IPS-15b (cell line): ENCODE results near the gene TMED3.
"Not testable (repeated sequence)": the region's sequence is repeated elsewhere in the genome, so short reads cannot be mapped to it uniquely, and the experiment has no call there.

Source experiments
- H3K27me3 ChIP-seq: one replicate; pipeline ENCODE4 v1.6.1; 2013; ENCODE audit warnings: low read length; ENCODE audit not compliant: control insufficient read depth, insufficient read depth
- H3K36me3 ChIP-seq: one replicate; pipeline ENCODE4 v1.6.1; 2013; ENCODE audit warnings: low read length; ENCODE audit not compliant: control insufficient read depth, insufficient read depth
- H3K4me1 ChIP-seq: one replicate; pipeline ENCODE4 v1.6.1; 2013; ENCODE audit warnings: mild to moderate bottlenecking, low read length; ENCODE audit not compliant: control insufficient read depth, insufficient read depth
- H3K4me3 ChIP-seq: one replicate; pipeline ENCODE4 v1.5.1; 2013; ENCODE audit warnings: low read depth, low read length
- H3K9ac ChIP-seq: one replicate; pipeline ENCODE4 v1.6.1; 2013; ENCODE audit warnings: low read depth, mild to moderate bottlenecking, low read length
- H3K9me3 ChIP-seq: one replicate; pipeline ENCODE4 v1.6.1; 2013; ENCODE audit warnings: mild to moderate bottlenecking, low read length; ENCODE audit not compliant: control insufficient read depth, insufficient read depth

TMED3 gene

DNA sequence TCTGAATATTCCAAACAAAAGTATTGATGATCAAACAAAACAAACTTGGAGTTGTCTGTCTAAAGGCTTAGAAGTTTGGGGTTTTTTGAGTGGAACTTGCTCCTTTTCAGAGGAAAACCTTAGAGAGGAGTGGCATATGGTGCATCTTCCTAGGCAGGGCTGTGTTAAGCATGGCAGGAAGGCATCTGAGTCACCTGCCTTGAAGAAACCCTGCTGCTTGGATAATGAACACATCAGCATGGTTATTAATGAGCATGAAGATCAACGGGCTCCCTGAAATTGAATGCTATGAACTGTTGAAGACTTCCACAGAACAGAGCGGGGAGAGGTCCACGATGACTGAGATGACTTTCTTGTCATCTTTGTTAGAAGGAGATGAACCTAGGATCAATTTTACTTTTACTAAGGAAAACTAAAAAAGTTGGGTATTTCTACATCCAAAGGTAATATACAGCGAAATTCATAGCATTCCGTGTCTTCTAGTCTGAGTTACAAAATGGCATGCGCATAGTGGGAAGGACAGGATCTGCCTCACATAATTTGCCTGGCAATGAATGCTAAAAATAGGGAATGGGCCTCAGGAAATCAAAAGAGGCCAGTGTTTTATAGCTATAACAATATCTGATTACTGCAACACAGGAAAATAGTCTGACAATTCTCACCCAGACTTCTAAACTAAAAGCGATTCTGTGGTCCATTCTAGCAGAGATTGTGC lies 11.6 kb upstream of the TMED3 start:
- Histone ChIP-seq H3K9ac (no peak overlapping the region), H3K4me1 (no peaks in the 10 kb centered on the region), H3K4me3 (no peak overlapping the region), H3K9me3 (no peaks in the 10 kb centered on the region), H3K27me3 (peaks cover 21% of the 10 kb centered on the region), H3K36me3 (no peaks in the 10 kb centered on the region)

DNA sequence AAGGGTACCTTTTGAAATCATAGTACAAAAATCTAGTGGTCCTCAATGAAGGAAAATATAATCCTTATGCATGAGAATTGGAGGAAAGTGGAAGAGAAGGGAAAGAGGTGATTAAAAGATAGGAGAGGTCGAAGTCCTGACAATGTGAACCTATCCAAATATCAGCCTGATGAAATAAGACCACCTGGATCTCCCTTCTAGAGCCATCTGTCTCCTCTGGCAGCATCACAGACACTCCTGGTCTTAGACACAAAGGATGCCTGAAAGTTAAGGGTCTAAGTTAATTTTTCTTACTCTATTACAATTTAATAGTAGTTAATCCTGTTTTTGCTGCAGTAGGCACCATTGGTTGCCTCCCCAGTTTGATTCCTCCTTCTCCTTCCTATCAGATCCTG lies 11.1 kb upstream of the TMED3 start:
- Histone ChIP-seq H3K36me3 (no peaks in the 10 kb centered on the region), H3K4me3 (no peak overlapping the region), H3K9me3 (no peaks in the 10 kb centered on the region), H3K27me3 (peaks cover 24% of the 10 kb centered on the region), H3K4me1 (no peaks in the 10 kb centered on the region), H3K9ac (no peak overlapping the region)

DNA sequence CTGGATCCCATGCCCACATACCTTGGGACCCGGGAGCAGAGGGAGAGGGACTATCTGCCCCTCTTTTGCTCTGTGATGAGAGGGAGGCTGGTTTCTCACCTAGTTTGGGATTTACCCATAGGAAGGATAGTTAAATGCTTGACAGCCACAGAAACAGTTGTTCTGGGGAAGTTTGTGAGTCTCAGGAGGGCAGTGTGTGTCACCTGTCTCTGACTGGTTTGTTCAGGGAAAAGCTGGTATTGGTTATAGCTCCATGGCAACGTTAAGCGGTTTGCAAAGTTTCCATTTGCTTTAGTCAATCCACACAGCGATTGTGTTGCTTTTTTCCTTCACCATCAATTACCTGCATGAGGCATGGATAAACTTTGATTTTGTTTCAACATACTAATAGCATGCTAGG lies 3.7 kb upstream of the TMED3 start:
- no peak overlapping the region for H3K4me3 ChIP-seq
- peaks cover 3% of the 10 kb centered on the region for H3K4me1 ChIP-seq
- H3K27me3 ChIP-seq = peaks cover 55% of the 10 kb centered on the region
- H3K9me3 ChIP-seq = no peaks in the 10 kb centered on the region
- H3K36me3 ChIP-seq = no peaks in the 10 kb centered on the region
- no peak overlapping the region for H3K9ac ChIP-seq

DNA sequence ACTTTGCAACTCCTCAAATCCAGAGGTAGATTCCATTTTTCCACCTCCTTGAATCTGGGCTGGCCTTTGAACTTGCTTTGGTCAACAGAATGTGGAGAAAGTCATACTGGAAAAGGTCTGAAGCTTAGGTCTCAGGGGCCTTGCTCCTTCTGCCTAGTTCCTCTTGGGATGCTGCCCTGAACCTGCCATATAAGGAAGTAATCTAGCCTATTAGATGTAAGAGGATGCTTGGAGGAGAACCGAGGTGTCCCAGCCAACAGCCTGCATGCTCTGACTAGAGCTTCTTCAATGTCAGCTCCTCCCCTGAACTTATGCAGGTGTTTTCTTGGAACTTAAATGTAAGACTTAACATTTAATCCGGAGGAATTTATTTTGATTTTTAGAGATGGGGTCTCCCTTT lies 2.0 kb upstream of the TMED3 start:
- Histone ChIP-seq H3K27me3 (peaks cover 51% of the 10 kb centered on the region), H3K4me1 (peaks cover 4% of the 10 kb centered on the region), H3K9me3 (no peaks in the 10 kb centered on the region)

DNA sequence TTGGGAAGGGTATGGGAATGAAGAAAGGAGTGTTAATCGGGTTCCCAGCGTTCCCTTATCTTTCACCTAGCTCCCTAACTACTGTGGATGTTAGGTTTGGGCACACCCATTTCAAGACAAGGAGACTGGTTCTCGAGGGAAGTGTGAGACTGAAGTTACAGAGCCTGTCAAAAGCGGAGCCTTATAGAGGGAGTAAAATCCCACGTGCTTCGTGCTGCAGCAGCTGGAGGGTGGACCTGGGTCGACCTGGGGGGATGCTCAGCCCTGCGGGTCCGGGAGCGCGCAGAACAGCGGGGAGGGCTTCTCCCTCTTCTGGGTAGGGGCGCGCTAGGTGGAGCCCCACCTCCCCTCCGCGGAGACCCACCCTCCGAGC lies 314 bp upstream of the TMED3 start:
- Histone ChIP-seq H3K9me3 (no peaks in the 10 kb centered on the region), H3K36me3 (peaks cover 17% of the 10 kb centered on the region), H3K4me1 (peaks cover 4% of the 10 kb centered on the region), H3K9ac (no peak overlapping the region), H3K4me3 (peak overlapping the region; percentile 75), H3K27me3 (peaks cover 40% of the 10 kb centered on the region)

More for the DNA sequence above, 2.0 kb upstream of the TMED3 start:
- Histone ChIP-seq H3K36me3 (peaks cover 1% of the 10 kb centered on the region), H3K9ac (no peak overlapping the region), H3K4me3 (no peak overlapping the region)

DNA sequence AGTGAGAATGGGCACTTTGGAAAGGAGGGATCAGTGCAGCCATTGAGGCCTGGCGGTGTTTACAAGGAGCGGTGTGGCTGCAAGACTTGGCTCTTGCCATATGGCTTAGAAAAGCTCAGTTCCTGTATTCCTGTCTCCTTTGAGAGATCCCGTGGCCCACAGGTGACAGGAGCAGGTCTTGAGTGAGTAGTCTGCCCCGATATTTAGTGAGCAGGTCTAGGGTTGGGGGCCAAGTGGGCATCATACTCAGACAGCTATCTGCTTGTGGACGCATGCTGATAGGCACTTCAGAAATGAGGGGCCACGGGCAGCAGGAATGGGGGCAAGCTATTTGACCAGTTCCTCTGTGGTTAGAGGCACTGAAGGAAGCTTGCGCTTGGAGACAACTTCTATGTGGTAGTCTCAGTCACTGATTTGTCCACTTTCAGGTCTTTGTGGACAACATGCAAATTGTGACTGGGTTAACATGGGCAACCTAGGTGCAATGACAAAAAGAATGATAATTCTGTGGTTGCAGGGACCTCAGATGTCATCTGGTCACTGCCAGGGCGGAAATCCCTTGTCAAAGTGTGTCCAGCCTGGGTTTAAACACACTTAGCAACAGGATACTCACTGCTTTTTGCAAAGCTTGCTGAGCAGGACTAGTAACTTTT lies 1.1 kb downstream of the TMED3 start:
- Histone ChIP-seq H3K4me1 (peaks cover 4% of the 10 kb centered on the region), H3K9ac (peak overlapping the region; percentile 89), H3K27me3 (peaks cover 34% of the 10 kb centered on the region), H3K4me3 (peak overlapping the region; percentile 96), H3K36me3 (peaks cover 31% of the 10 kb centered on the region), H3K9me3 (no peaks in the 10 kb centered on the region)

DNA sequence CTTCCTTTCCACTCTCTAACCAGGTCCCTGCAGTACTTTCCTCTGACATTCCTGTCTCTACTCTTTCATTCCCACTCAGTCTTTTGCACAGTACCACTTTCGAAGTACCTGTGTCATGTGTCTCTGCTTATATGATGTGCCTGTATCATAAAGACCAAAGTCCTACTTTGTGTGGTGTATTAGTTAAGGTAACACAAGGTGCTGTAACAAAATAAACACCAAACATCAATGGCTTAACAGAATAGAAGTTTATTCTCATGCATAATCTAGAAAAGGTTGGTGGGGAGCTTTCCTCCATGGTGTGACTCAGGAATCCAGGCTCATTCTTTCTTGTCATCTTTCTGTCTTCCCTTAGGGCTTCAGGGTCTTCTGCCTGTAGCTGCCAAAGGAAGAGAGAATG lies 3.3 kb downstream of the TMED3 start:
- Histone ChIP-seq H3K4me1 (peaks cover 4% of the 10 kb centered on the region), H3K36me3 (peaks cover 52% of the 10 kb centered on the region), H3K4me3 (no peak overlapping the region), H3K27me3 (peaks cover 15% of the 10 kb centered on the region), H3K9ac (no peak overlapping the region), H3K9me3 (no peaks in the 10 kb centered on the region)

DNA sequence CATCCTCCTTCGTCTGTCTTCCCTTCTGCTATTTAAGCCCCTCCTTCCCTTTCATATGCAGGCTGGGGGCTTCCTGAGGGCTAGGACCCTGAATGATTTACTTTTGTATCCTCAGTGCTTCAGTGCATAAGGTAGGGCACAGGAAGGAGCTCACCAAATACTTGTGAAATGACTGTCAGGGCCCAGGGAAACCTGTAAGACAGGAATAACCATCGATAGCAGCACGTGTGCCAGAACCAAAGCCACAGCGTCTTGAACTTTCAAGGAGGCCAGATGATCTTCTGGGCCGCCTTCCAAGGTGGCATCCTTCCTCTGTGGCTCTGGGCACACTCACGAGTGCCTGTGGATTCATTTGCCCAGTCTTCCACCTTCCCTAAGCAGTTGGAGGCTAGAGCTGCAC lies 3.9 kb downstream of the TMED3 start:
- peaks cover 55% of the 10 kb centered on the region for H3K36me3 ChIP-seq
- peaks cover 4% of the 10 kb centered on the region for H3K4me1 ChIP-seq
- H3K9me3 ChIP-seq = no peaks in the 10 kb centered on the region
- H3K27me3 ChIP-seq = peaks cover 9% of the 10 kb centered on the region
- no peak overlapping the region for H3K4me3 ChIP-seq
- no peak overlapping the region for H3K9ac ChIP-seq

DNA sequence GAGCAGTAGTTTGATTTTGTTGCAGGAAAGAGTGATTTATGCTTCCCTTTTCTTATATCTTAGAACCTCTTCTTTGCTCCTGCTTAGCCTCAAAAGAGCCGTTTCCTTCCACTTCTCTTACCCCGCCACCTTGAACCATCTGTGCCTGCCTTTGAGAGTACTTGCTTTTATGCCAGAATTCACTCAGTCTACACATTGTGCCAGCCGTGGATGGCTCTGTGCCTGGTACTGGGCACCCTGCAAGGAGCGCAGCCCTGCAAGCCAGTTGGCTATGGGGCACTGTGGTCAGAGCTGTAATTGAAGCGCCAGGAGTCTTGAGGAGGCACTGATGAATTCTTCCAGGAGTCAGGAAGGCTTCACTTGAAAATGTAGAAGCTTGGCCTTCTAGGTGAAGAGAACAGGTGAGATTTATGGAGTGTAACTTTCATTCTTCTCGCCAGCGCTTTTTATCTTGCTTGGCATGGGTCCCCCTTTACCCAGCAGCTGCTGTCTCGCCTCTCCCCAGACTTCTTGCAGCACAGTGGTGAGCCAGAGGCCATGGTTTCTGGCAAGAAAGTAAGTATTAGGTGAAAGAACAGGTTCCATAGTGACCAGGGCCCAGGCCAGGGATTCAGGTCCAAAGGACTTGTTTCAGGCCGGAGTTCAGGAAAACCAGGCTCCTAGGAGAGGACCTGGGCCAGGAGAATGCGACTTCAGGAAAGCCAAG lies 4.9 kb downstream of the TMED3 start:
- H3K9ac ChIP-seq = no peak overlapping the region
- no peaks in the 10 kb centered on the region for H3K9me3 ChIP-seq
- peaks cover 4% of the 10 kb centered on the region for H3K4me1 ChIP-seq
- no peak overlapping the region for H3K4me3 ChIP-seq
- no peaks in the 10 kb centered on the region for H3K27me3 ChIP-seq
- peaks cover 55% of the 10 kb centered on the region for H3K36me3 ChIP-seq

DNA sequence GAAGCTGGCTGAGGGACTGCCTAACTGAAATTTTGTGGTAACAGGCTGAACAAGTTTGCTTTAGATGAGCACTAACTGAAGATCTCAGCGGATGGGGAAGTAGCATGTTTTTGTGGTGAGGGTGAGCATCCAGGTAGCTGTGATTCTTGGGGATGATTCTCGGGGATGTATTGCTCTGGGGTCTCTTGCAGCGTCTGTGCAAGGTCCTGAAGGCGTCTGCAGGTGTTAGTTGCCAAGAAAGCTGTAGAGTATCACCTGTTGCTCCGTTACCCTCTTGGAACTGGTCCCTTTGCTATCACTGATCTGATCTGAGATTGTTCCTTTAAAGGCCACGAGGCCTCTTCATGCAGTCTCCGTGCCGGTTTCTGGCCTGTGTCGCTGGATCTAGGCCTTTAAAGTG lies 6.0 kb downstream of the TMED3 start:
- H3K4me3 ChIP-seq = no peak overlapping the region
- no peak overlapping the region for H3K9ac ChIP-seq
- H3K9me3 ChIP-seq = no peaks in the 10 kb centered on the region
- no peaks in the 10 kb centered on the region for H3K27me3 ChIP-seq
- peaks cover 58% of the 10 kb centered on the region for H3K36me3 ChIP-seq
- peaks cover 4% of the 10 kb centered on the region for H3K4me1 ChIP-seq

DNA sequence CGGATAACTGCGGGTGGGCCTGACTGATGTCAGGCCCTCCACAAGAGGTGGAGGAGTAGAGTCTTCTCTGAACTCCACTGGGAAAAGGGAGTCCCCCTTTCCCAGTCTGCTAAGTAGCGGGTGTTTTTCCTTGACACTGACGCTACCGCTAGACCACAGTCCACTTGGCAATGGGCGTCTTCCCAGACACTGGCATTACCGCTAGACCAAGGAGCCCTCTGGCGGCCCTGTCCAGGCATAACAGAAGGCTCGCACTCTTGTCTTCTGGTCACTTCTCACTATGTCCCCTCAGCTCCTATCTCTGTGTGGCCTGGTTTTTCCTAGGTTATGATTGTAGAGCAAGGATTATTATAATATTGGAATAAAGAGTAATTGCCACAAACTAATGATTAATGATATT lies 9.1 kb downstream of the TMED3 start:
- H3K27me3 ChIP-seq, H3K9me3 ChIP-seq, H3K4me1 ChIP-seq, H3K9ac ChIP-seq, H3K4me3 ChIP-seq: not testable (repeated sequence)
- H3K36me3 ChIP-seq = peaks cover 52% of the 10 kb centered on the region

DNA sequence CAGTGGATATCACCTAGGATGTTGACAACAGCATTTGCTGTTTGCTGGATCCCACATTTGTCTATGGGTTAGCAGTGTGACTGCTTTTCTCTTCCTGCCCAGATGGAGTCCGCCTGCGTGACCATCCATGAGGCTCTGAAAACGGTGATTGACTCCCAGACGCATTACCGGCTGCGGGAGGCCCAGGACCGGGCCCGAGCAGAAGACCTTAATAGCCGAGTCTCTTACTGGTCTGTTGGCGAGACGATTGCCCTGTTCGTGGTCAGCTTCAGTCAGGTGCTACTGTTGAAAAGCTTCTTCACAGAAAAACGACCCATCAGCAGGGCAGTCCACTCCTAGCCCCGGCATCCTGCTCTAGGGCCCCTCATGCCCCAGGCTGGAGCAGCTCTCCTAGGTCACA lies 11.0 kb downstream of the TMED3 start:
- H3K4me1 ChIP-seq = no peaks in the 10 kb centered on the region
- no peaks in the 10 kb centered on the region for H3K27me3 ChIP-seq
- H3K4me3 ChIP-seq = no peak overlapping the region
- no peak overlapping the region for H3K9ac ChIP-seq
- H3K9me3 ChIP-seq = no peaks in the 10 kb centered on the region
- peaks cover 37% of the 10 kb centered on the region for H3K36me3 ChIP-seq
